ENCODE data around the gene LUC7L.
"Not testable (repeated sequence)": the region's sequence is repeated elsewhere in the genome, so short reads cannot be mapped to it uniquely, and the experiment has no call there.

The LUC7L gene, protein sequence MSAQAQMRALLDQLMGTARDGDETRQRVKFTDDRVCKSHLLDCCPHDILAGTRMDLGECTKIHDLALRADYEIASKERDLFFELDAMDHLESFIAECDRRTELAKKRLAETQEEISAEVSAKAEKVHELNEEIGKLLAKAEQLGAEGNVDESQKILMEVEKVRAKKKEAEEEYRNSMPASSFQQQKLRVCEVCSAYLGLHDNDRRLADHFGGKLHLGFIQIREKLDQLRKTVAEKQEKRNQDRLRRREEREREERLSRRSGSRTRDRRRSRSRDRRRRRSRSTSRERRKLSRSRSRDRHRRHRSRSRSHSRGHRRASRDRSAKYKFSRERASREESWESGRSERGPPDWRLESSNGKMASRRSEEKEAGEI

DNA sequence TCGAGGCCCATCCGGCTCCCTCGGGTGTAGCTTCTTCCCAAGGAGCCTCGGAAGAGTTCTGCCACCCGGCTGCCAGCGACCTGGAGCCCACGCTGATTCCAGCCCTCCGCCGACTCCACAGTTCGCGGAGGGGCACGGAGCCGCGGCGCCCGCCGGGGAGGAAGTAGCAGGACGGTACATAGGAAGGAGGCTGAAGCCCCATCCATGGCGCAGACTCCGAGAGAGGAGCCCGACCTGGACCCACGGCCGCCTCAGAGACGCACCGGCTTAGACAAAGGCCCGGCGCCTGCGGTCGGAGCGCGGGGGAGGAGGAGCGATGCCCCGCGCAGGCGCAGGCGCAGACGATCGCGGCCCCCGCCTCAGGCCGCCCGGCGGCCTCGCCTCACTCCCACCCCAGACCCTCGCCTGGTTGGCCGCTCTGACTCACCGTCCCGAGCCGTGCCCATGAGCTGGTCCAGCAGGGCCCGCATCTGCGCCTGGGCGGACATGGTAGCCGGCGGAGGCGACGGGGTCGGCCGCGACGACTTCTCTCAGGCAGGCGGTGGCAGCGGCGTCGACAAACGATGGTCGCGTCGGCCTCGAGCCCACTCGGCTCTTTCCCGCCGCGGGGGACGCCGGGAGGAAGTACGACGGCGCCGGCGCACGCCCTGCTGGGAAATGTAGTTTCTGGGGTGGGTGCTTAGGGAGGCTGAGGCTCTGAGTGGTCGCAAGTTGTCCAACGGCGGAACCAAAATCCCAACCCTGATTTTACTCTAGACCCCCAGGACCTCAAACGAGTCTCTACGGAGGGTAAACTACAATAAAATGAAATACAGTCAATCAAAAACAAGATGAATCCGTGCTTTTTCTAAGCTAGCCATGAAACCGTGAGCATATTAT lies at the start of gene LUC7L:
LUC7L (minus strand) TSS at position 598 of the 879 bp plus-strand sequence; CDS start at position 488, 110 bp downstream.
- DNase-seq, result peak; percentile 39

DNA sequence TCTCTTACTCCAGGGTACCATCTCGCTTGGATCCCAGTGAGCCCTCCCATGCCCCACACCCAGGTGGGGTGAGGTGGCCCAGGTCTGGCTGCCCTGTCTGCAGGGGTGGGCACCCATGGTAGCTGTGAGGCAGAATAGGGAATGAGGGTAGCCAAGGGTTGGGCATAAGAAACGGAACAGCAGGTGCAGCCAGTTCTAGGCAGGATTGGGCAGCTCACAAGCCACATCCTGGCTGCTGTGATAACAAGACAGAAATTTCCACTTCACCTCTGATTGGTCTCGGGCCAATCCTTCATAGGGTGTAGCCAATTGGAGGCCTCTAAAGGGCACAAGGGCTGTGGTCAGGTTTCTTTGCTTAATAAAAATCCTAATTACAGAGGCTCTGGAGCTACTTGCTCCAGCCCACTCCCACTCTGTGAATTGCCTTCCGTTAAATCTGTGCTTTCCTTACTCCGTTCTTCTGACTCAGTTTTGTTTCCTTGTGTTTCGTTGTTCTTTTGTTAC lies 49.7 kb upstream of the LUC7L start:
- peak; percentile 45 for DNase-seq

DNA sequence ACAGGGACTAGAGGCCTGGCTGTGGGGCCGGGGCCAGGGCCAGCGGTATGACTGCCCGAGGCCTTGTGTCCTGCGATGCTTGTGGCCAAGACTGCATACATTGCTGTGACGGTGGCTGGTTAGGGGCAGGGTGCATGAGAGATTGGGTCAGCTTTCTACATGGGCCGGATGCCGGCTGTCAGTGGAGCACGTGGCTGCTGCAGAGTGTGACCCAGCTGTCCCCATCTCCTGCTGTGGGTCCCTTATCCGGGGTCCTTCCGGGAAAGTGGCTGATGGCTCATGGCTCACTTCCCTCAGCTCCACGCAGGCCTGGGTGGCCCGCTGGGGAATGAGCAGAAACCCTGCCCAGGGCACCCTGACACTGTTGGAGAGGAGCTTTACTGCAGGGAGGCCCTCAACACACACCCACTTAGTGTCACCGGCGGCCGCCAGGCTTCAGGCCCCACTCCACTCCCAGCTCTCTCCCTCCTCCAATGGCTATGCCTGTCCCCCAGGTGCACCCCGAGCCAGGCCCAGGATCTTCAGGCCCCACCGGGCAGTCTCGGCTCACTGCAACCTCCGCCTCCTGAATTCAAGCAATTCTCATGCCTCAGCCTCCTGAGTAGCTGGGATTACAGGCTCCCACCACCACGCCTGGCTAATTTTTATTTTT lies 47.3 kb upstream of the LUC7L start:
- no peak for DNase-seq

DNA sequence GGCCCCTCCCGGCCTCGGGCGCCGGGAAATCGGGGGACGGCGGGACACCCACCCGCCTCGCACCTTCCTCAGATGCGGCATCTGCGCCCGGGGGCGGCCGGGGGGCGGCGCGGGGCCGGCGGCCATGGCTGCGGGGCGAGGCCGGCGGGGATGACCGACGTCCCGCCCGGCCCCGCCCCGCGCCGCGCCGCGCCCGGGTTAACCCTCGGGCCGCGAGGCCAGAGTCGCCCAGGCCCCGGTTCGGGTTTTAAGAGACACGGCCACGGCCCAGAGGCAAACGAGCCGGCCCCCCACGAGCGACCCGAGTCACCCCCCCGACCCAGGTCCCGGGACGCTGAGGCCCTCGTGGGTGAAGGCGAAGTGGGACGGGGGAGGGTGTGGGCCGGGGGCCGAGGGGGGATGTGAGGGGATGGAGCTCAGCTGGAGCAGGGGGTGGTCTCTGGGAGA lies 46.6 kb upstream of the LUC7L start, which contains the start of gene RGS11:
RGS11 (minus strand) TSS at position 159 of the 447 bp plus-strand sequence; CDS start at position 126, 33 bp downstream.
- DNase-seq, result no peak

DNA sequence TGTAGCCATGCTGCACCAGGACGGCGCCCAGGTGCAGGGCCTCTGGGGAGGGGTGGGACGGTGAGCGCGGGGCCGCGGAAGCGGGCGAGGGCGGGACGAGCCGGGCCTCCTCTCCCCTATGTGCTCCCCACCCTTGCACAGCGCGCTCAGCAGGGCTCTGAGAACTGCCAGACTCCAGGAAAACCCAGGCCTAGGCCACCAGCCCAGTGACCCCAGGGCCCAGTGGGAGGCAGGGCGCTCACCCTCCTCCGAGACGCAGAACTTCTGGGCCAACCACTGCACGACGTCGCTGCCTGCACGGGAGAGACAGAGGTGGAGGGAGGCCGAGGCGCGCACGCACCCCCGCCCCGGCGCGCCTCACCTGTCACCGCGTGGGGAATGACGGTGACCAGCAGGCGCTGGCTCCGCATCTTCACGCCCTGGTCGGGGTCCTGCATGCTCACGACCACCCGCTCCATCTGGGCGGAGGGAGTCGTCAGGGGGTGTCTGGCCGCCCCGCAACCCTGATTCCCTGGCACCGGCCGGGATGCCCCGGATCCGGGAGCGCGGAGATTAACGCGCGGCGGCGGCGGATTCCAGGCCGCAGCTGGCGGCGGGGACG lies 45.9 kb upstream of the LUC7L start:
- peak; percentile 5 for DNase-seq

DNA sequence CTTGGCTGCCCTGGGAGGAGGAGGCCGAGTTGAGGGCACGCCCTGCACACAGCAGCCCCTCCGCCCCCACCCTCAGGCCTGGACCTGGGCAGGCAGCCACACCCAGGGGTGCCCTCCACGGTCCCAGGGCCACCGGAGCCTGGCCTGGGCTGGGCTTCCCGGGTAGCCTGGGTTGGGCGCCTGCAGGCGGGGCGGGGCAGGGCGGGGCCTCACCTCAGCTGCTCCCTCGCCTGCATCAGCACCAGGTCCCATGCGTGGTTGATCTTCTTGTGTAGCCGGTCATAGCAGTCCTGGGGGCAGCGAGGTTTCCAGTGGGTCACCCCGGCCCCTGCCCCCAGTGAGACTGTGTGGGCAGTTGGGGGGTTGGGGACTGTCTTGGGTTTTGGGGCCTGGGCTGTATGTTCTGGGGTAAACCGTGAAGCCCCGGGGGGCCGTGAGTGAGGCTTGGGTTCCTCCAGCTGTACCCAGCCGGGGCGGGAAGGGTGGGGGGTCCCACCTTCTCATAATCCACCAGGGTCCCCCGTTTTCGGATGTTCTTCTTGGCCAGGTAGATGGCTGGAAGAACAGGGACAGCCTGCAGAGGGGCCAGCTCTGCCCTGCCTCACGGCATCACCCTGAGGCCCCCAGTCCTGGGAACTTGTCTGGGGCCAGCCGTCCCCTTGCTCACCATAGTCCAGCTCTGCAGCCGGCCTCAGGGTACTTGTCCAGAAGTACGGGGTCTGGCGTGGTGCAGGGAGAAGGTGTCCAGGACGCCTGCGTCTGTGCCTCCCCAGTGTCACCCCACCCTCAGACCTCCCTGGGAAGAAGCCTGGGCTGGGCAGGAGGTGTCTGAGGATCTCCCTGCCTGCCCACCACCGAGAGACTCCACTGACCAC lies 44.5 kb upstream of the LUC7L start:
- no peak for DNase-seq

DNA sequence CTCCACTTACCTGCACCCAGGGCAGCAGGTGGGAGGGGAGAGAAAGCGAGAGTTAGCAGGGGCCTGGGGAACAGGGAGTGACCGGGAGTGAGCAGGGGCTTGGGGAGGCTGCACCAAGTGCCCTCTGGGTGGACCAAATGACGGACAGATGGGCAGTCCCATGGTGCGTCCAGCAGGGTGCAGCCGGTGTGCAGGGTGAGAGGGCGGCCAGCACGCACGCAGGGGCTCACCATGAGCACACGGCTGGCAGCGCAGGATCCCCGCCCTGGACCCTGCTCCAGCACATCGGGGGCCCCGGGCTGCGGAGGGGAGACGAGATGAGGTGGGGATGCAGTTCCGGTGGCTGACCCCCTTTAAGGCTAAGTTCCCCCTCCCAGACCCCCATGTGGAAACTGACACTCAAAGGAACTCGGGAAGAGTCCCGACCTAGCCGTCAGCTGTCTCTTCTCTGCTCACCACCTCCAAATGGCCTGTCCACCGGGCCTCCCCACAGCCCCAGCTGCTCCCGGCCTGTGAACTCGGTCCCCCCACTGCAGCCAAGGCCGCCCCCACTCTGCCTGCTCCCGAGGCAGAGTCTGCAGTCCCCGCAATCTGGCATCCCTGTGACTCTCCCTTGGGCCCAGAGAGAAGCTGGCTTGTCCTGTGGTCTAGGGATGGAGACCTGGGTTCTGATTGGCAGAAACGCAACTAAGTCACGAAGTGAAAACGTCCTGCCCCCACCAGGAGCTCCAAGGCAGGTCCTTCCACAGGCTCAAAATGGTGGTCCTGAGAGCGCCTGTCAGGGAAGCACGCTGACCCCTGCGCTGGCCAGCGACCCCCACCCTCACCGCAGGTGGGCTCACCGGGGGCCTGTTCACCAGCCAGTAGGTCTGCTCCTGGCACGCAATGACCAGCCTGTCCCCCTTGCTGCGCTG lies 43.6 kb upstream of the LUC7L start:
- DNase-seq, result no peak

DNA sequence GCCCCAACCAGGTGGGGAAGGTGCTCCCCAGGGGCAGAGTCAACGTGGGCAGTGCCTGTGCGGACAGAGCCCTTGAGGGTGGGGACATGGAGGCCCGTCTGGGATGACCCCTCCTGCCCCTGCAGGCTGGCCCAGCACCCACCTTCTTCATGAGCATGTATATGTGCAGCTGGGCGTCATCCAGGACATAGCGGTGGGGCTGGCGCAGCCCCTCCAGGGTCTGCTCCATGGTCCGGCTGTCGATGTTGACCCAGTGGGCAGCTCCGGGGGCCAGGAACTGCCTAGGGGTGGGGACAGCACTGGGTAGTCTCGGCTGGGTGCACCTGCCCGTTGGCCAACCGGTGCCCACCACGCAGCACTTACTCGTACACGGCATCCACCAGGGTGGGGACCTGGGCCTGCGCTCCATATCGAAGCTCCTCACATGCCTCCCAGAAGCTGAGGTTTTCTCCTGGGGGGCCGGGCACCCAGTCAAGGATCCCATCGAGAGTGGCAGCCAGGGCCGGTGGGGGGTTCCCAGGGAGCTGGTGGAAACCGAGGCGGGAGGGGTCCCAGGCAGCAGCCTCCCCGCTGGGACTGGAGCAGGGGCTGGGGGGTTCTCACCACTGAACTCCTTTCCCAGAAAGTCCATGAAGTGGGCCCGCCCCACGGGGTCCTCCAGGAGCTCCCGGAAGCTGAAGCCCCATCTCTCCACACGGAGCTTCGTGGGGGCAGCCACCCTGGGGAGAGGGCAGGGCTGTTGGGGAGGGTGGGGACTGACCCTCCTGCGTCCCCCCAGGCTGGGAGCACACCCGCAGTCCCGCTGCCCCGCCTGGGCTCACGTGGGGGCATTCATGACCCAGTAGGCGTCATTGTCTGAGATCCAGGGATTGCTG lies 41.4 kb upstream of the LUC7L start:
- no peak for DNase-seq

DNA sequence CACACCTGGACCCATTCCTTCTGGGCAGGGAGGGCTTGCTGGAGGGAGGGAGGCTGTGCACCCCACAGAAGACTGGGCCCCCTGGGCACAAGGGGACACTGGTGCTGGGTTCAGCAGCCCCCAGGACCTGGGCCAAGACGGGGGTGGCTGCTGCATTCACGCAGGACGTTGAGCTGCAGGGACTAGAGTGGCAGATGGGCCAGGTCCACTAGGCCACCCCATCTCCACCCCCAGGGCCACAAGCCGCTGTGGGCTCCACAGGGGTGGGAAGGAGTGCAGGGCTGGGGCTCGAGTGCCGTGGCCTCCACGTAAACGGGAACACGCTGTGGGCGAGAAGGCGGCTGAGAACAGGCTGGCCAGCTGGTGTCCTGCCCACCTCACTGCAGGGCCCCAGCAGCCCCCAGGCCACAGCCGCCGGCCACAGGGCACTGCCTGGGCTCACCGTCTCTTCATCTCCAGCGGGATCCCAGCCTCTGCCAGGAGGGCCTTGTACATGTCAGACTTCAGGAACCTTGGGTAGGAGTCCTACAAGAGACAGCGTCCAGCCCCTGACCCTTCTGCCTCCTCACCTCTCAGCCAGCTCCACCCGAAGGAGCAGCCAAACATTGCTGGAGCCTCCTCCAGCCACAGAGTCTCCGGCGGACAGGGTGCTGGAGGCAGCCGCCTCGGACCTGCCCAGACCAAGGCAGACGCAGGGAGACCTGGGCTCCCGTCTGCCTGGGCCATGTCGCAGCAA lies 40.0 kb upstream of the LUC7L start:
- no peak for DNase-seq

DNA sequence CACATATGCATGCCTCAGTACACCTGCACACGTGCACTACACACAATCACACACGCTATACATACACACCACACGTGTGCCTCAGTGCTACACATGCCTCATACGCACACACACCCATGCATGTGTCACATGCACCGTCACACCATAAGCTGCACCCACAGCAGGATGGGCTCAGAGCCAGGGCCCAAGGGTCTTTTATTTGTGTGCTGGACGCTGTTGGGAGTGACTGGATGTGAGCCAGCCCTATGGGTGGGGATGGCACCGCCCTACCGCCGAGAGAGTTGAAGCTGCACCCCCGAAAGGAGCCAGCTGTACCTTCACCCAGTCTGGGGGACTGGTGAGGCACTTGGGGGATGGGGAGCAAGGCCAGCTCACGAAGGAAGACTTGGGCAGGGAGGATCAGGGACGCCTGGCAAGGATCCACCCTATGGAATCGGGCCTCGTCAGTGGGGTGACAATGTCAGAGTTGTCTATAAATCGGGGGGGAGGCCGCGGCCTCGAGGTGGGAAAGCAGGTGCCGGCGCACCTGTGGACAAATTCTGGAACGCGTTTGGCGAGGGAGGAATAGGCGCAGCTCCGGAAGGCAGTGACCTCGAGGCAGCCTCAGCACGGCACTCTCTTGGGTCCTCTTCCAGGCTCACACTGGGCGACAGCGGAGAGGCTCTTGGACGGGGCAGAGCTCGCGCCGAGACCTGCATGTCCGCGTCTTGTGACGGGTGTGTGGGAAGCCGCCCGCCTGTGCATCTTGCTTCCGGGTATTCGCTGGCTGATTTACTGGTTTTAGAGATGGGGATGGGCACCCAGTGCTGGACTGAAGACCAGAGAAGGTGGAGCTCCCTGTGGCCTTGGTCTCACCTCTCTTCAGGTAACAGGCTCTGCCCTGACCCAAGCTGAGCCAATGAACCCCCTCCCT lies 39.1 kb upstream of the LUC7L start:
- no peak for DNase-seq

DNA sequence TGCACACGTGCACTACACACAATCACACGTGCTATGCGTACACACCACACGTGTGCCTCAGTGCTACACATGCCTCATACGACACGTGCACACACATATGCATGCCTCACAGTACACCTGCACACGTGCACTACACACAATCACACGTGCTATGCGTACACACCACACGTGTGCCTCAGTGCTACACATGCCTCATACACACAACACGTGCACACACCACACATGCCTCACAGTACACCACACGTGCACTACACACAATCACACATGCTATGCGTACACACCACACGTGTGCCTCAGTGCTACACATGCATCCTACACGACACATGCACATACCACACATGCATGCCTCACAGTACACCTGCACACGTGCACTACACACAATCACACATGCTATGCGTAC lies 38.3 kb upstream of the LUC7L start:
- not testable (repeated sequence) for DNase-seq

DNA sequence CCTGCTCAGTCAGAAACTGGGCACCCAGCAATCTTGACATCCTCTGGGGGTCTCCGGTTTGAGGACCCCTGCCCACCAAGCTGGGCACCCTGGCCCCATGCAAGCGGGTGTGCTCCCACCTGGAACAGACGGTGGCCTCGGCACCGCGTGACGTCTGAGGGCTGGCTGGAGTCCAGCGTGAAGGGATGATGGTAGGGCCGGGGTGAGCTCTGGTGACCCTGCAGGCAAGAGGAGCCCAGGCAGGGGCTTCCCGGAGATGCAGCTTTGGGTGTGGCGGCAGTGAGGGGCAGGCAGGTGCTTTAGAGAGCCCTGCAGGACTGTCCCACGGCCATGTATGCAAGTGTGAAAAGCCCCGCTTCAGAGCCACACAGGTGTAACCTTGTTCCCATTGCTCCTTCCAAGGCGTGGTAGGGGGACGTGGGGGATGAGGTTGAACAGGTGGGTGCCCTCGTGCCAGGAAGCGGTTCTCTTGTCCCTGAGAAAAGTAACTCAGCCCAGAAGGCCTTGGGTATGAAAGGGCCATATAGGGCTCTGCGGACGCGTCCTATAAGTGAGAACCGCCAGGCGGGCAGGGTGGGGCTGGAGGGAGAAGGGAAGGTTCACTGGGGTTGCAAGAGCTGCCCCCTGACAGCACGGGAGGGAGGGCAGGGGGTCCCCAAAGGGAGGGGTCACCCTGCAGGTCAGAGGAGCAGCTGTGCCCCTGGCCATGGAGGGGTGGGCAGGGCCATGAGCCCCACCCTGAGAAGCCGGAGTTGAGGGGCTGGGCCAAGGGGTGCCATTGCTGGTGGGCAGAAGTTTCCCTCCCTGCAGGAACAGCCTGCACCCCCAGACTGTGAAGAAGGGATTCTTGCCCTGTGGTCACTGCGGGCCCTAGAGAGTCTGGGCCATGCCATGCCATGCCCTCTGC lies 37.3 kb upstream of the LUC7L start:
- no peak for DNase-seq

DNA sequence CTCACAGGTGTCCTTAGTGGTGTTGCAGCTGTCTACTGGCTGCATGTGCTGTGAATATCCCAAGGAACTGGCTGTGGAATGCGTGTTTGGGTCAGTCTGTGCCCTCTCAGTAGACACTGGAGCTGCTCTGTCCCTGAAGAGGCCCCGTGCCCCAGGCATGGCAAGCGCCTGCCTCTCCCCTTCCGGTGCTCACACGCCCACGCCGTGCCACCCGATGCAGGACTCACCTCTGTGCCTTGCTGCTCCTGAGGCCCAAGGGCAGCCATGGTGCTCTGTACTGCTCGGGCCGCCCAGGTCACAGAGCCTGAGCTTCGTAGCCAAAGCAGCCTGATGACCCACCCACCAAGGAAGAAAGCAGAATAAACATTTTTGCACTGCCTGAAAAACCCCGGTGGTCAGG lies 36.5 kb upstream of the LUC7L start:
- DNase-seq, result no peak

DNA sequence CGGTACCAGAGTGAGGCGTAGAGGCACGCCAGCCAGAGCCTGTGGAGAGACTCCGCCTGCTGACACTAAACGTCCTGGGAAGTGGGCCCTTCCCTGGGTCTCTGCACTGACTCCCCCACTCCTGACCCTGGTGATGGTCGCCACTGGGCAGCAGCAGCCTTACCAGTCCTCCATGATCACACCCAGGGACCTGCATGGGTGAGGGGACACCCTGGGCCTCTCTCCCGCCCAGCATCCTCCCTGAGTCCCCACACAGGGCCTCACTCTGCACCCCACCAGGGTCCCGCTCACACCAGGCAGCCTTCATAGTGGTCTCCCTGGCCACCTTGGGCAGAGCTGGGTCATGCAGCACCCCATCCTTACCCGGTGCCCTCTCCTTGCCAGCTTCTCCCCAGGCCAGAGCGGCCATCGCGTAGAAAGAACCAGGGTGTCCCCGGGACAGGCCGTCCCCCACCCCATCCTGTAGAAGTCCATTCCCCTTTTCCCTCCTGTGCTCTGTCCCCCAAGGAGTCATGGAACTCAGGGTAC lies 35.8 kb upstream of the LUC7L start:
- no peak for DNase-seq

DNA sequence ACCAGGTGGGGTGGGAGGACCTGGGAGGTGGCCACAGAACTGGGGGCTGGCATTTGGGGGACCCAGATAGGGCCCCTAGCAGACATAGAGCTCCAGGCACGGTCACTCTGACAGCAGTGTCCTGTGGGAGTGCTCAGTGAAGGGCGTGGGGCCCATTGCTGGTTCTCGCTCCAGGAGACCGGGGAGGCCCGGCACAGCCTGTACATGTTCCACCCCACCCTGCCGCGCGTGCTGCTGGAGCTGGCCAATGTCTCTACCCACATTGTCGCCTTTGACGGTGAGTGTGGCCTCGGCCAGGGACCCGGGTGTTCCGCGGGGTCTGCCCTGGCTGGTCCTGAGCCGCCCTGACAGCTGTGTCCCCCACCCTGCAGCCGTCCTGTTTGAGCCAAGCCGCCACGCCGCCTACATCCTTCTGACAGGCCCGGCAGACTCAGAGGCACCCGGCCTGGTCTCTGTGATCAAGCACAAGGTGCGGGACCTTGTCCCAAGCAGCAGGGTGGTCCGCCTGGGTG lies 35.2 kb upstream of the LUC7L start:
- DNase-seq, result no peak

DNA sequence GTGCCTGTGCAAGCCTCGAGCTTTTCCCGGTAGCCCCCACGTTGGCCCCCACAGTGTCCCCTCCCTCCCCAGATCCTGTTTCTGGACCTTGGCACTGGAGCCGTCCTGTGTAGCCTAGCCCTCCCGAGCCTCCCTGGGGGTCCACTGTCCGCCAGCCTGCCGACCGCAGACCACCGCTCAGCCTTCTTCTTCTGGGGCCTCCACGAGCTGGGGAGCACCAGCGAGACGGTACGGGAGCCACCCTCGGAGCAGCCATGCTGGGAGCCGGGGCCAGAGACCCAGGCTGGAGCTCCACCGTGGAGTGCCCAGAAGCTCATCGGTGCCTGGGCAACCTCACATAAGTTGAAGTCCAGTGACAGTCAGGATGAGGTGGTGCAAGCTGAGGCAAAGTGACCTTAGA lies 34.7 kb upstream of the LUC7L start:
- DNase-seq, result no peak

Data from NCI-H526 treated with DMSO at 0.1 percent for 48 hours (cell line).